Adipose tissue (tissue), 3 donors: ENCODE data around the gene ASB5. TPM values are rescaled to one million over a fixed set of nuclear protein-coding genes. Genes with fewer than 3 reads are reported as not detected.
"Not testable (repeated sequence)": the region's sequence is repeated elsewhere in the genome, so short reads cannot be mapped to it uniquely, and the experiment has no call there.

Experiments used
- H3K27ac ChIP-seq: one replicate; pipeline ENCODE4 v1.5.1; 2013; ENCODE audit warnings: low read depth, low read length
- WGBS, 3 donors: extraction: QIAGEN DNeasy Blood & Tissue Kit; methylation state at CpG; one replicate each; pipeline ENCODE4 v1.1.7; 2013; 5-methylcytosine and 5-hydroxymethylcytosine counted together
- polyA plus RNA-seq, 3 donors: library from polyadenylated mRNA; stranded (reverse); fragments of 200-250 nt; gene quantifications; one replicate each; pipeline ENCODE4 v1.2.3, GENCODE V29; 2013
- donor health status: healthy with polysubstance abuse.
- donor health status: Bipolar disorder and iron deficiency.
- donor health status: healthy.

ASB5 gene, protein sequence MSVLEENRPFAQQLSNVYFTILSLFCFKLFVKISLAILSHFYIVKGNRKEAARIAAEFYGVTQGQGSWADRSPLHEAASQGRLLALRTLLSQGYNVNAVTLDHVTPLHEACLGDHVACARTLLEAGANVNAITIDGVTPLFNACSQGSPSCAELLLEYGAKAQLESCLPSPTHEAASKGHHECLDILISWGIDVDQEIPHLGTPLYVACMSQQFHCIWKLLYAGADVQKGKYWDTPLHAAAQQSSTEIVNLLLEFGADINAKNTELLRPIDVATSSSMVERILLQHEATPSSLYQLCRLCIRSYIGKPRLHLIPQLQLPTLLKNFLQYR
- 1 to 10 TPM in 1 of 3 donors, under 1 TPM in 1, not detected in 1; 0.07 to 1.2 TPM for polyA plus RNA-seq

DNA sequence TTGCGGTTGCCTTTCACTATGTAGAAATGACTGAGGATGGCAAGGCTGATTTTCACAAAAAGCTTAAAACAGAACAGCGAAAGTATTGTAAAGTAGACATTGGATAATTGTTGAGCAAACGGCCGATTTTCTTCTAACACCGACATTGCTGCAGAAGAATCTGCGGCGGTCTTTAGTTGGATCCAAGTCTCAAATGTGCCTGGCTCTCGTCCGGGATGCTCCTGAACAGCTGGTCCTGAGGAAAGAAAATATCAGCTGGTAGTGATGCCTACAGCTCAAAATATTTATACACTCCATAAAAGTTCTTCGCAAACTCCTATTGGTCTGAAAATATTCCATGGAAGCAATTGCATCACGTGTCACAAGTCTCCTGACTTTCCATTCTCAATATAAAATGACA, at the start of gene ASB5:
Gene ASB5 (minus strand): TSS at position 260 of the 400 bp plus-strand sequence. CDS start 114 bp downstream, at position 146.
- H3K27ac ChIP-seq: no peak within 1 kb of the TSS
- WGBS, 3 donors: 93 to 95% (median 94%) methylated on average over 11 of the region's 11 CpGs

DNA sequence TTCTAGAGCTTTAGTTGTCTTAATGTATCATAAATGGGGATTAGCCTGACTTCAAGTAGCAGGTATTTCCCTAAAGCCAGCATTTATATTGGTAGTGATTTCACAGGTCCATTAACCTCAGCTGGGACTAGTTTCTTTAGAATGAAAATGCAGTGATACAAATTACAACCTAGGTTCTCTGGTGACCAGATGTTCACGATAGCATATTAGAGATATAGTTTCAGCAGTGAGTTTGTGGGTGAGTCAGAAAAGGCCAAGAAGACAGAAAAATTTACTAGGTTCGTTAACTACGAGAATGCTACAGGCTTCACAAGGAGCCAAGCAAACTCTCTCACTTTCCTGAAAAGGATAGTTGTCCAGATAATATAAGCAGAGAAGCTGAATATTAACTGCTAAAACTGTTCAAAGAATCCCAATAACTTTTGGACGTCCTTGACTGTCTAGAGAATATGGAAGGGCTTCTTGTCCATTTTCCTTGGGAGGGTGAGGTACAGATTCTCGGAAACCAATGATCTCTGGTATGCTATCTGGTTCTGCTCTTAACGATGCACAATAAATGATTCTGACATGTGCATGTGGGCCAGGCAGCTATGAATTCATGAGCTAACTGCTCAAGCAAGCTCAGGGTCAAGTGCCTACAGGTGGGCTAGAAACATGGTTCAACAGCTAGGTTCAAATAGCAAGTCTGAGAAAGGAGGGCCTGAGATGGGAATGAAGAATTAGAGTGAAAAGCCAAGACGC, 44.7 kb upstream of the ASB5 start:
- 69 to 82% (median 81%) methylated on average over 7 of the region's 7 CpGs for WGBS, 3 donors
- H3K27ac ChIP-seq: no peak overlapping the region

DNA sequence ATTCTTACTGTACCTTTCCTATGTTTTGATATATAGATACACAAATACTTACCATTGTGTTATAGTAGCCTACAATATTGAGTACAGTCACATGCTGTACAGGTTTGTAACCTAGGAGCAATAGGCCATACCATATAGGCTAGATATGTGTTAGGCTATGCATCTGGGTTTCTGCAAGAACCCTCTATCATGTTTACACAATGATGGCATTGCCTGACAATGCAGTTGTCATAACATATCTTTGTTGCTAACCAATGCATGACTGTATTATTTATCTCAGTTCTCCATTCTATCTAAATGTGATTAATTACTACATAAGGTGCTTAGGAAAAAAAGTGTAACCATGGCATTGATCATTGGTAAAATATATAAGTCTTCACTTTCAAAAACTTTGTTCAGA, 40.8 kb upstream of the ASB5 start:
- H3K27ac ChIP-seq: no peak overlapping the region

DNA sequence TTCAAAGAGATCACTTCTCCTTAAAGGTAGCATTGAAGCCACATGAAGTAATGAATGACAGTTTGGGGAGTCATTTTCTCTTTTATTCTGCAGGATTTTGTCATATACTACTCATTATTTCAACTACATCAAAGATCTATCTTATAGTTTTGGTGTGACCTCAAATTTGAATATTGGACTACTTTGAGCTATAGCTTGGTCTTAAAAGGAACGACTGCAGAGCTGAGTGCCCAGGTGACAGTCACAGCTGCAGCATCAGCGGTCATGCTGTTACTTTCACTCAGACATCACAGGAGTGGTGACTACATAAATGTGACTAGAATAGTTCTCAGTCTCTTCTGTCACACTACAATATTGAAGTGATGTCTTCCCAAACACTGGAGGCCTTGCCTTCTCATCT, 40.0 kb upstream of the ASB5 start:
- 87 to 90% (median 88%) methylated on average over 2 of the region's 2 CpGs for WGBS, 3 donors
- no peak overlapping the region for H3K27ac ChIP-seq

DNA sequence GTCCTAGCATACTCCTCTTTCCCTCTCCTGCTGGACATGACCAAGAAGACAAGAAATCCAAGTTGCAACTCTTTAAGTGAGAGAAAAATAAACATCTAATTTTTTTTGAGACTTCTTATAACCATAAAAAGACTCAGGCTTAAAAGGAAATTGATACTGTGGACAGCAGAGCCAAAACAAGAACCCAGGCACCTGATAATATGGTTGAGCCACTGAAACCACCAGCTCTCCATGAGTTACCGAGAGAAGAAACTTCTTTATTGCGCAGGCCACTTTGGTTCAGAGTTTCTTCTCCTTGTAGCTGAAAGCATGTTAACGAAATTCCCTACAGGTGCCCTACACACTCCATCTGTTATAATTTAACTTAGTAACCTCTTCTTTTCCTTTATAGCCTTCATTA, 39.4 kb upstream of the ASB5 start:
- no peak overlapping the region for H3K27ac ChIP-seq
- 89 to 91% (median 90%) methylated on average over 3 of the region's 3 CpGs for WGBS, 3 donors

DNA sequence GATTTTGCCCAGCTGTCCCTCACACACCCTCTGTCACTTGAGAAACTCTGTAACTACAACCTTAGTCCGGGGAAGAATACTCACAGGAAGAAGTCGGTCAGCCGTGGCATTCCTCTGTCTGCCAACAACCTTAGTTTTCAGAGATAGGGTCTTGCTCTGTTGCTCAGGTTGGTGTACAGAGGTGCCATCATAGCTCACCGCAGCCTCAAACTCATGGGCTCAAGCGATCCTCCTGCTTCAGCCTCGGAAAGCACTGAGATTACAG, 38.6 kb upstream of the ASB5 start:
- WGBS, 3 donors: 74 to 80% (median 76%) methylated on average over 6 of the region's 6 CpGs
- H3K27ac ChIP-seq: no peak overlapping the region

DNA sequence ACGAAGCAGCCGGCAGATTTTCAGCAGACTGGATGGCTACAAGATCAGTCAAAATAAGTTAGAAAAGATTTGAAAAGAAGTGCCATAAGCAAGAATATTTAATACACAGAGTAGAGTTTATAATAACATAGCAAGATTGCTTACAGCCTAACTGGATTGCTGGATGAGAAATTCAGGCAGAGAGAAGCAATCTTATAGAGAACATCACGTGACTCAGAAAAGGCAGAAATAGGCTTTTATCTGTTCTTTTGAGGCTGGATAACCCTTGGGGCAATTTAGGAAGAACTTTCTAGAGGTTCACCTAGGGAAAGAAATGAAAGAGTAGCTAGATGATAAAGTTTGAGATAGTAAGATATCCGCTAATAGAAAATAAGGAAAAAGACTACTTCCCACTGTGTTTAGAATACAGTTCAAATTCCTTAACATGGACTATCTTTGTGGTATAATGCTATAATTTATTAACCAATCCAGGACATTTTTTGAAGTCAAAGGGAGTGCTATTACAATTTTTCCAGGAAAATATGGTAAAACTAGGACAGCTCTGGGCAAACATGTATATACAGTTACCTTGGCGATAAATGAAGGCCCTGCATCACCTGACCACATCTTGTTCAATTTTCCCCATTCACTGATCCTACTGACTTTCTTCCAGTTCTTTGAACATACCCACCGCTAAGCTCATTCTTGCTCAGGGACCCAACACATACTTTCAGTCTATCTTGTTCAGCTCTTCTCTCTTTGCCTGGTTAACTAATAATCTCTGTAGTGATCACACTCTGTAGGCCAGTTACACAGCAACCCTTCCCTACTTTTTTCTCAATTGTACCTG, 38.0 kb upstream of the ASB5 start:
- H3K27ac ChIP-seq: no peak overlapping the region
- 70 to 91% (median 85%) methylated on average over 6 of the region's 6 CpGs for WGBS, 3 donors

DNA sequence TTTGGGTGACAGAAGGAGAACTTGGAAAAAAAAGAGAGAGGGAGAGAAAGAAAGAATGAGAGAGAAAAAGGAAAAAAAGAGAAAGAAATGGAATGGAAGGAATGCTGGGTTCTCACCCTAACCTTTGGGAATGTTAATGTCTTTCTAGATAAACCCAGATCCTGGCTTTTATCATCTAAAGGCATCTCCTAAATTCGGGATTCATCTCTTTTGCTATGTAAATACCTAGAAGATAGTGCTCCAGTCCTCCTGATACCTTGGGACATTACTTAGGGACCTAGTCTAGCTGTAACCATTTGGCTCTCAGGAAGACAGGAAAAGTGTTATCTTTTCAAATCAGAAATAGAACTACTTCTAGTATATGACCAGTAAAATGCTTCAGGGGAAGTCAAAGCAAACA, 34.9 kb upstream of the ASB5 start:
- WGBS, 3 donors: 20 to 30% (median 20%) methylated on average over 1 of the region's 1 CpG
- no peak overlapping the region for H3K27ac ChIP-seq

DNA sequence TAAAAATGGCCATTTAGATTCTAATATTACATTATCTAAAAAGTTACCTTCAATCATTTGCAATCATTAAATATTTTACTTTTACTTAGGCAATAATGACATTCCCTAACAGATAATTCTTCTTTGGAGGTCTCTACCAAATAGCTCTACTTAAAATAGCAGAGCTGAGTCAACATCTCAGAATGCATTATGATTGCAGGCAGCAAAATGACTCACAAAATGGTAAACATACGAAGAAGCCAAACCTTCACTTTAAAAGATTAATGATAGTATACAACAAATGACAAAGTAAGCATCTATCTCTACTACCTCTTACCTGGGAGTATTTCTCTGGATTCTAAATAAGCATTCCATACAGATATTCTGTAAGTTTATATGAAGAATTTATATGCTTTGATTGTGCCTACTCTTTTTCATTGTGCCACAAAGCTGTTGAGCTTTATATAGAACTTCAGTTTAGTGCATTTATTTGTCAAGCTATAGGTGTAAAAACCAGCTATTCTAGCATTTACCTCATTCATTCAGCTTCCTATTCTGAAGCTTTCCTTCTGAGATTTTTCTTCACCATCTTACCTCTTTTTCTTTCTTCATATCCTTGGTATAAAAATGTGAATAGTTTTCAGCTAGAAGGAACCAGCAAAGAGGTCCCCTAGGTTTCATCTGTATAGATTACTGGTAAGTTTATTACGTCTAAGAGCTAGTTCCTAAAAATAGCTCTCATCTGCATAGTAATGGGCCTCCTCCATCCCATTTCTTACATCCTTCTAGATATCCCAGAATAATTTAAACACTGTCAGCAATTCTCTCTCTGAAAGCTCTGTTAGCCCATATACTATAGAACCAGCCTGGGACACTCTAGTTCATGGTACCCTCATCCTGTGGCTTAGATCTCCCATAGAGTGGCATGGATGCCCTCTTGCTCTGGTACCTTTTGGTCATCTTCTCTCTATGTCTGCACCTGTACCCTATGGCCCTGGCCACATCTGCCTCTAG, 33.6 kb upstream of the ASB5 start:
- no peak overlapping the region for H3K27ac ChIP-seq
- WGBS, 3 donors: 59 to 77% (median 61%) methylated on average over 2 of the region's 2 CpGs

DNA sequence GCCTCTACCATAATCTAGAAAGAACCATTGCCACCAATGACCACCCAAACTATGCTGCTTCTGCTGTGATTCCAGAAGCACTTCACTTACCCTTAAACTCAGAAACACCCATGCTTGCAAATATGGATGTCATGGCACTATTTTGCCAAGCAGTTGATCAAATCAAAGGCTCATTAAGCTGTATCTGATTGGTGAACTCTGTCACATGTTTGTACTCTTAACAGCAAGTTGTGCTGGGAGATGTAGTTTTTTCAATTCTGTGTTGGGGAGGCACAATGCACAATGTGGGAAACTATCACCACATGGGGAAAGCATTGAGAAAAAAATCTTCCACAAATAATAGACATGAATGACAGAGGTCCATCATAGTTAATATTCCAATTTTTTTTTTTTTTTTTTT, 31.5 kb upstream of the ASB5 start:
- no peak overlapping the region for H3K27ac ChIP-seq

DNA sequence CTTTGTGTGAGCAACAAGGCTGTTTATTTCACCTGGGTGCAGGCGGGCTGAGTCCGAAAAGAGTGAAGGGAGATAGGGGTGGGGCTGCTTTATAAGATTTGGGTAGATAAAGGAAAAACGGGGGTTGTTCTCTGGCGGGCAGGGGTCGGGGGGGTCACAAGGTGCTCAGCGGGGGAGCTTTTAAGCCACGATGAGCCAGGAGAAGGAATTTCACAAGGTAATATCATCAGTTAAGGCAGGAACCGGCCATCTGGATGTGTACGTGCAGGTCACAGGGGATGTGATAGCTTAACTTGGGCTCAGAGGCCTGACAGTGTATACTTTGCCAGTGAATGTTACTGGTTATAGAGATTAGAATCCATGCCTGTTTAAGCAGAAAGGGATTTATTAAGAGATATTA, 31.0 kb upstream of the ASB5 start:
- no peak overlapping the region for H3K27ac ChIP-seq
- WGBS, 3 donors: 79 to 88% (median 86%) methylated on average over 7 to 9 of the region's 9 CpGs

DNA sequence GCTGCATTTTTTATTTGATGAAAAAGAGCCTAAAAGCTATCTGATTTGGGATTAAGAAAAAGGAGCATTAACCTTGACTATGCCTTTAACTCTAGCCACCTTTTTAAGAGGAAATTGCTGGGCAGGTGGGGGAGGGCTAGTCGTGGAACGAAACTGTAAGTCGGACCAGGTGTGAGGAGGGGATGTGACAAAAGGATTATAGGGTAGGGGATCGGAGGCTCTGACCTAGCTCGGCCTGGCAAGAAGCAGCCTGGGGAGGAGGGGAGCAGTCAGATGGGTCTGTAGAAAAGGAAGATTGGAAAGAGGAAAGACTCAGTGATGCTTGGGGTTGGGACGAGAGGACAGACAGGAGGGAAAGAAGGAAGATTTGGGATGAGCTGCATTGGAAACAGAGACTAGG, 29.6 kb upstream of the ASB5 start:
- no peak overlapping the region for H3K27ac ChIP-seq
- 56 to 78% (median 77%) methylated on average over 6 of the region's 6 CpGs for WGBS, 3 donors

DNA sequence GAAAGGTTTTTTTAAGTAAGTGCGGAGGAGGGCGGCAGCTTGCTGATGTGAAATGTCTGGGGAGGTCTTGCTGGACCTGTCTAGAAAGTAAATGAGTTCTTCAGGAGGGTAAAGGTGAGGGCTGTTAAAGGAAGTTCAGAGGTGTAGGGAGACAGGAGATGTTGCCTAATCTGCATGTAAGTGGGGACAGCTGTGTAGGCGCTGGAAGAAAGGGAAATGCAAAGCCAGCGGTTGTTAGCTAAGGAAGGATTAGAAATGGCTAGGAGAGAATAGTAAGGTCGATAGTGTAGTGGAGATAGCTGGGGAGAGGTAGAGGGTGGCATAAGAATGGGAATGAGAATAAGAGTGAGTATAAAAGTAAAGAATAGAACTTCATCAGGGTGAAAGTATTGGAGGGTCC, 26.9 kb upstream of the ASB5 start:
- not testable (repeated sequence) for H3K27ac ChIP-seq
- 53 to 62% (median 58%) methylated on average over 5 of the region's 5 CpGs for WGBS, 3 donors

DNA sequence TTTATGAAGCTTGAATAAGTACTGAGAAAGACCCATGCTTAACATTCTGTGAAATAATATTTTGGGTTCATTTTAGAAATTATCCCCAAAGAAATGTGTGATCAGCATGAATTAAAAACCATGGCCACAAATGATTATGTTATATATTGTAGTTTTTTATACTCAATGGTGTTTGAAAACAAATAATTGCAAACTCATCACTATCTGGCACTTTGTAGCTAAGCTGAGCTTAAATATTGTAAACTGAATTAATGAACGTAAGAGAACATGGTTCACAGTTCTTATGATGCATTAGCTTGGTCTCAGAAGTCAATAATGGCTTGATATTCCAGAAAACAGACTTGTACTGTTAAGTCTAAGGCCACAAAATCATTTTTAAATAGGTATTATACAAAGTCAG, 24.6 kb upstream of the ASB5 start:
- WGBS, 3 donors: 81 to 90% (median 83%) methylated on average over 1 of the region's 1 CpG
- no peak overlapping the region for H3K27ac ChIP-seq

DNA sequence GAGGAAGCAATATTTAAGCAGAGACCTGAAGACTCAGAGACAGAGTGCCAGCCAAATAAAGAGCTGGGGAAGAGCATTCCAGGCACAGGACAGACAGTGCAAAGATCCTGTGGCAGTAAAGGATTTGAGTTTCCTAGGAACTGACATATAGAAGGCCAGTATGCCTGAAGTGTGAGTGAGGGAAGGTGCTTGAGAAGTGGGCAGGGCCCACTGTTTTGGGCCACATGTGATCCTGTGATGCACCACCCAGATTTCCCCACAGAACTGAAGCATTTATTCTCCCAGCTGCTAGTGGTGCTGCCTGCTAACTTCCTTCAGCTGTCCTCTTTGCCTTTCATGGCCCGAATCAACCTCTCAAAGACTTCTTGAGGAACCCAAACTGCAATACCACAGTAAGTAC, 23.9 kb upstream of the ASB5 start:
- 83 to 96% (median 86%) methylated on average over 1 of the region's 1 CpG for WGBS, 3 donors
- H3K27ac ChIP-seq: no peak overlapping the region

DNA sequence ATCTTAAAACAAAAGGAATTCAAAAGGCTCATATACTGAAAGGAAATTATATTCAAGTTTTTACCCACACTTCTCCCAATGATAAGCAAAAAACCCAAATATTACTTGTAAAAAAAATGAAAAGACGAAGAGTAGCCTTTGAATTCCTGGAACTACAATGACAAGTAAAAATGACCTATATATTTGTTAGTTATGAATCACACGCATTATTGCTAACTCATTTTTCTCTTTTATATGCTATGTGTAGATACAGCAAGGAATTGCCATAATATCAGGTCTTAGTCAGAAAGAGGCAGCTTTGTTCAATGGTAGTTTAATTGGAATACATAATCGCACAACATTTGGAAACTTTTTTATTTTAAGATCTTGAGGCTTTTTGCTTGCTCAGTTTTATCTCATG, 22.7 kb upstream of the ASB5 start:
- H3K27ac ChIP-seq: no peak overlapping the region
- WGBS, 3 donors: 81 to 91% (median 82%) methylated on average over 3 of the region's 3 CpGs

DNA sequence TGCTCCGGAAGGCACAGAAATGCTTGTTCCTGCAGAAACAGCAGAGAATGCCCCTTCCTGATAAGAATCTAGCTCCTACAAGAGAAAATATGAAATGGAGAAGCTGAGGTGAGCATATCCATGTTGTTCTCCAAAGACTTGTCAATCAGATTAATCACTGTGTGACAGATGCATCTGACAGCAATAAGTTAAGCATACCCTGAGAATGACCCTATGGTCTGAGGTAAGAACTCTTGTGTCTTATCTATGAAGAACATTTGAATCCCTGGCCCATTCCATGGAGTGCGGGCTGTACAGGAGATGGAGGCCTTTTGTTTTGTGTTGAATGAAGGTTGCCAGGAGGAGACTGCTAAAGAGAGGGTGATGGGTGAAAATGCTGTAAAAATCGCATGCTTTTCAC, 21.5 kb upstream of the ASB5 start:
- H3K27ac ChIP-seq: no peak overlapping the region
- 88 to 93% (median 91%) methylated on average over 3 of the region's 3 CpGs for WGBS, 3 donors

DNA sequence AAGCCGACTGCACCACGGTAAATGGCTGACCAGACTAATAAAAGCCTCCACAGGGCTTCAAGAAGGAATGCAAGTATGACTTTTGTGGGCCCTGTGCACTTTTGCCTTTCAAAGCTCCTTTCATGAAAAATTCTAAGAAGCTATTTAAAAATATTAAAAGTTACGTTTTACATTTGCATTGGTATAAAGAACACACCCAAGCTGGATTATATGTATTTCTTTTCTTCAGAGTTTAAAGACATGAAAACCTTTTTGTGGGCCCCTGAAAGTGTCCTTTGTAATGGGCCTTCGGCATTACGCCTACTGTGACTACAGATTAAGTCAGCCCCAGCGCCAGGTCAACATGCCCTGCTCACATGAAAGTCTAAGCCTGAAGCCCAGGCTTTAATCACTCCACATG, 20.5 kb upstream of the ASB5 start:
- WGBS, 3 donors: 84 to 90% (median 89%) methylated on average over 6 of the region's 6 CpGs
- H3K27ac ChIP-seq: no peak overlapping the region

DNA sequence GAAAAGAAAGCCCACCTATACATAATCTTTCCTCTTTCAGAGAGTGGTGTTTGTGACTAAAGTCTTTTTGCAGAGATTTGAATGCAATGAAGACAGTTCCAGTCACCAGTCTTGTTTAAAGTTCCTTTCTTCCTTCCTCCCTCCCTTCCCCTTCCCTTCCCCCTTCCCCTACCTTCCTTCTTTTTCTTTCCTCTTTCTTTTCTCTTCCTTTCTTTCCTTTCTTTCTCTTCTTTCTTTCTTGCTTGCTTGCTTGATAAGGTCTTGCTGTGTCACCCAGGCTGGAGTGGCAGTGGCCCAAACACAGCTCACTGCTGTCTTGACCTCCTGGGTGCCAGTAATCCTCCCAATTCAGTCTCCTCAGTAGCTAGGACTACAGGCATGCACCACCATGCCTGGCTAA, 19.0 kb upstream of the ASB5 start:
- H3K27ac ChIP-seq: no peak overlapping the region
